Fibroblast of lung (primary cell): ENCODE measurements around the gene ZNF646. TPM values are rescaled to one million over a fixed set of nuclear protein-coding genes. Genes with fewer than 3 reads are reported as not detected.

ENCODE experiments used
- DNase-seq, 2 donors: peaks; one replicate each; pipeline versions ENCODE4 v3.0.0 to v3.0.0-alpha.2; 2010; ENCODE audit warnings: low read depth in 2 of 2
- H2AFZ ChIP-seq: 2 replicates; pipeline ENCODE4 v1.5.1; 2012; ENCODE audit warnings: low read length, control low read depth, inconsistent platforms
- H3K27ac ChIP-seq: 2 replicates; pipeline ENCODE4 v1.5.1; 2011; ENCODE audit warnings: low read length, control low read depth; ENCODE audit not compliant: insufficient read depth
- H3K27me3 ChIP-seq: 2 replicates; pipeline ENCODE4 v1.5.1; 2011; ENCODE audit warnings: mild to moderate bottlenecking, low read length; ENCODE audit not compliant: control insufficient read depth, insufficient read depth
- H3K36me3 ChIP-seq: 2 replicates; pipeline ENCODE4 v1.5.1; 2011; ENCODE audit warnings: low read length; ENCODE audit not compliant: control insufficient read depth, insufficient read depth
- H3K4me1 ChIP-seq: 2 replicates; pipeline ENCODE4 v1.5.1; 2011; ENCODE audit warnings: low read length; ENCODE audit not compliant: control insufficient read depth, insufficient read depth; ENCODE audit errors: extremely low read depth
- H3K4me2 ChIP-seq: 2 replicates; pipeline ENCODE4 v1.5.1; 2011; ENCODE audit warnings: low read length, control low read depth; ENCODE audit not compliant: insufficient read depth; ENCODE audit errors: extremely low read depth
- H3K4me3 ChIP-seq, 4 experiments: fragments of 200-600 bp in 1 of 4; sonication (generic) in 1 of 4; replicated peaks in 1 of 4; 2 replicates each; pipeline ENCODE4 v1.5.1; 2011 to 2016; ENCODE audit warnings: low read length in 4 of 4, low read depth in 3 of 4, mild to moderate bottlenecking in 3 of 4, control low read depth in 2 of 4, inconsistent platforms in 1 of 4, mixed read lengths in 1 of 4; ENCODE audit not compliant: insufficient read depth in 1 of 4; ENCODE audit errors: control extremely low read depth in 1 of 4
- H3K79me2 ChIP-seq: 2 replicates; pipeline ENCODE4 v1.5.1; 2012; ENCODE audit warnings: mild to moderate bottlenecking, low read length, inconsistent platforms; ENCODE audit not compliant: control insufficient read depth, insufficient read depth
- H3K9ac ChIP-seq: 2 replicates; pipeline ENCODE4 v1.5.1; 2011; ENCODE audit warnings: mild to moderate bottlenecking, low read length, control low read depth; ENCODE audit not compliant: insufficient read depth
- H3K9me3 ChIP-seq: 2 replicates; pipeline ENCODE4 v1.5.1; 2012; ENCODE audit warnings: low read depth, low read length; ENCODE audit not compliant: control insufficient read depth, insufficient read depth
- H4K20me1 ChIP-seq: 2 replicates; pipeline ENCODE4 v1.5.1; 2011; ENCODE audit warnings: low read length; ENCODE audit not compliant: control insufficient read depth, insufficient read depth; ENCODE audit errors: extremely low read depth
- EZH2 ChIP-seq: IDR thresholded peaks from 2 replicates; pipeline ENCODE4 v1.5.1; 2012; ENCODE audit warnings: low read length, control low read depth, mild to moderate bottlenecking; ENCODE audit errors: missing control alignments
- polyA plus RNA-seq, 2 donors: library from polyadenylated mRNA; depleted of rRNA in 1 of 2; stranded (reverse) in 1 of 2; unstranded in 1 of 2; fragments of >200 nt; gene quantifications; 2 replicates each; pipeline ENCODE4 v1.2.1, GENCODE V29; 2011 to 2012; ENCODE audit warnings: missing spikeins in 1 of 2
- total RNA-seq: library from RNA; depleted of rRNA; stranded (reverse); fragments of >200 nt; gene quantifications from 2 replicates; pipeline ENCODE4 v1.2.1, GENCODE V29; 2014
- TF ChIP-seq, protein P1 (sequence below), 2 donors: IDR thresholded peaks in 1 of 2; conservative IDR thresholded peaks in 1 of 2; 1 replicate in 1 of 2; 2 replicates in 1 of 2; pipeline ENCODE4 v1.5.1; 2011 to 2012; ENCODE audit warnings: low read length in 2 of 2, control low read depth in 1 of 2, inconsistent platforms in 1 of 2, low read depth in 1 of 2, mild to moderate bottlenecking in 1 of 2

ZNF646 gene
- total and polyA plus RNA-seq, 2 donors (not counting 1 experiment from before 2014, with no cell fraction given) = 2.6 to 13.2 TPM

DNA sequence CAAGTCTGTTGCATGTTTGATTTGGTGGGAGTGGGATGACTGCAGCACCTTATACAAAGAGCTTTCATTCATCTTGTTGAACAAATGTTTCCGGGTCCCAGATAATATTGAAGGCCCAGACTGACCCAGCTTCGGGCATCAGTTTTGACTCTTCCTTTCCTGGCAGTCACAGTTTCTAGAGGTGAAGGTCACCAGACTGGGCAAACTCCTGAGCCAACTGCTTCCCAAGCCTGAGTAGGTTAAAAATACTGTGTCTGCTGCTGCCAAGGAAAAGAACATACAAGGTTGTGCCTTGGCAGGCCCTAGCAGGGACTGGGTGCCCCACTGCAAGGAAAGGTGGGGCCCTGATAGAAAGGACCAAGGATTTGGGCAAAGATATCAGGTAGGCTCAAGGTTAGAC, 38.5 kb downstream of the ZNF646 start:
- H4K20me1 ChIP-seq = no peaks in the 10 kb centered on the region
- H3K4me1 ChIP-seq = no peaks in the 10 kb centered on the region
- H3K4me2 ChIP-seq = no peak overlapping the region
- no peak for DNase-seq
- no peaks in the 10 kb centered on the region for H3K27me3 ChIP-seq
- no peaks in the 10 kb centered on the region for H3K9me3 ChIP-seq
- no peak overlapping the region for H2AFZ ChIP-seq
- H3K79me2 ChIP-seq = peaks cover 9% of the 10 kb centered on the region
- no peak overlapping the region for H3K9ac ChIP-seq
- TF ChIP-seq, protein P1, sequence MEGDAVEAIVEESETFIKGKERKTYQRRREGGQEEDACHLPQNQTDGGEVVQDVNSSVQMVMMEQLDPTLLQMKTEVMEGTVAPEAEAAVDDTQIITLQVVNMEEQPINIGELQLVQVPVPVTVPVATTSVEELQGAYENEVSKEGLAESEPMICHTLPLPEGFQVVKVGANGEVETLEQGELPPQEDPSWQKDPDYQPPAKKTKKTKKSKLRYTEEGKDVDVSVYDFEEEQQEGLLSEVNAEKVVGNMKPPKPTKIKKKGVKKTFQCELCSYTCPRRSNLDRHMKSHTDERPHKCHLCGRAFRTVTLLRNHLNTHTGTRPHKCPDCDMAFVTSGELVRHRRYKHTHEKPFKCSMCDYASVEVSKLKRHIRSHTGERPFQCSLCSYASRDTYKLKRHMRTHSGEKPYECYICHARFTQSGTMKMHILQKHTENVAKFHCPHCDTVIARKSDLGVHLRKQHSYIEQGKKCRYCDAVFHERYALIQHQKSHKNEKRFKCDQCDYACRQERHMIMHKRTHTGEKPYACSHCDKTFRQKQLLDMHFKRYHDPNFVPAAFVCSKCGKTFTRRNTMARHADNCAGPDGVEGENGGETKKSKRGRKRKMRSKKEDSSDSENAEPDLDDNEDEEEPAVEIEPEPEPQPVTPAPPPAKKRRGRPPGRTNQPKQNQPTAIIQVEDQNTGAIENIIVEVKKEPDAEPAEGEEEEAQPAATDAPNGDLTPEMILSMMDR (conservative IDR thresholded peaks at IDR 0.05 in 1 of 2, IDR thresholded peaks at IDR 0.05 in 1 of 2; ENCODE audit: low read depth in 1 of 2, low read length in 2 of 2) = no peak
- TF ChIP-seq EZH2 = no peak
- no peak overlapping the region for H3K27ac ChIP-seq
- H3K4me3 ChIP-seq = no peak overlapping the region
- H3K36me3 ChIP-seq = peaks cover 19% of the 10 kb centered on the region

DNA sequence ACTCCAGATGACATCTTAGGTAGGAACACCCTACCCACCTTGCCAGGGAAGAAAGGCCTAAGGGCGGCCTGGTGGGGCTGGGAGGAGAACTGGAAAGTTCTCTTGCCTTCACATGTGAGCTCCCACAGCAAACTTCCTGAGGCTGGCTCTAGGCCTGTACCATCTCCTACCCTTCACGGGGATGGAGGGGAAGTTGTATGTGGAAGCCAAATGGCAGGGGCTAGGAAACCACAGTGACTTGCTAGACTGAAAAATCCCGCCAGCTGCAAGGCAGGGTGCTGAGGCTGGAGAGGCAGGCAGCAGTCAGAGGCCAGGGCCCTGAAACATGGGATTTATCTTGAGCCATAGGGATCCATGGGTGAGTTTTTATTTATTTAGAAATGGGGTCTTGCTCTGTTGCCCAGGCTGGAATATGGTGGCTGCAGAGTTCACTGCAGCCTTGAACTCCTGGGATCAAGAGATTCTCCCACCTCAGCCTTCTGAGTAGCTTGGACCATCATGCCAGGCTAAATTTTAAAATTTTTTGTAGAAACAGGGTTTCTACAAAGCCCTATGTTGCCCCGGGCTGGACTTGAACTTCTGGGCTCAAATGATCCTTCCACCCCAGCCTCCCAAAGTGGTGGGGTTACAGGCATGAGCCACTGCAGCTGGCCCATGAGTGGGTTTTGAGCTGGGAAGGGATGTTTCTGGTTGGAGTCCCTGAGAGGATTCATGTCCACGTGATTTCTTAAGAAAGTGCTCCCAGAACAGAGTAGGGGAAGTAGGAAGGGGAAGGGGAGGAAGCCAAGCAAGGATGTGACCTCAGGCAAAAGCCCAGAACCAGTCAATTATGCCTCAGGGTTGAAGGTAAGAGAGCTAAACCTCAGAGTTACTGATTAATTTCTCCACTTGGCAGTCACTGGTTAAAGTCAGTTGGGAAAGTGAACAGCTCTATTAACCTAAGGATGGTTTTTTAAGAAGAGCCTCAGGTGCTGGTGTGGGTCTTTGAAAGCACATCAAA, 39.2 kb downstream of the ZNF646 start:
- TF ChIP-seq EZH2 = no peak
- TF ChIP-seq, protein P1 (conservative IDR thresholded peaks at IDR 0.05 in 1 of 2, IDR thresholded peaks at IDR 0.05 in 1 of 2; ENCODE audit: low read depth in 1 of 2, low read length in 2 of 2) = no peak
- H2AFZ ChIP-seq = no peak overlapping the region
- no peaks in the 10 kb centered on the region for H3K4me1 ChIP-seq
- H3K4me3 ChIP-seq = no peak overlapping the region
- H3K27ac ChIP-seq = no peak overlapping the region
- no peaks in the 10 kb centered on the region for H4K20me1 ChIP-seq
- no peak overlapping the region for H3K4me2 ChIP-seq
- H3K9ac ChIP-seq = no peak overlapping the region
- peaks cover 14% of the 10 kb centered on the region for H3K79me2 ChIP-seq
- H3K27me3 ChIP-seq = no peaks in the 10 kb centered on the region
- no peak for DNase-seq
- no peaks in the 10 kb centered on the region for H3K9me3 ChIP-seq
- H3K36me3 ChIP-seq = peaks cover 19% of the 10 kb centered on the region

DNA sequence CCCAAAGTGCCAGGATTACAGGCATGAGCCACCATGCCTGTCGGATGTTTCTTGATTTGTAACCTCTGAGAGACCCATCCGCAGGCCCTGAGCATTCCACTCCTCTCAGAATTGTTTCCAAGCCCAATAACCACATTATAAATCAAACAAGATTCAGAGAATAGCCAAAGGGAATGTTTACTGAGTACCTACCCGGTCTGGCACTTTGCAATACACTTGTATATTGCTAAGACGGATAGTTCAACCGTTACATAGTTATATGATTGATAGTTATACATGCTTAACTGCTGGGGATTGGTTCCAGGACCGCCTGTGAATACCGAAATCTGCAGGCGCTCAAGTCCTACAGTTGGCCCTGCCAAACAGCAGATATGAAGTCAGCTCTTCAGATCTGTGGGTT, 40.2 kb downstream of the ZNF646 start:
- H3K9ac ChIP-seq = no peak overlapping the region
- no peak overlapping the region for H3K4me2 ChIP-seq
- no peak overlapping the region for H3K4me3 ChIP-seq
- H3K4me1 ChIP-seq = peaks cover 5% of the 10 kb centered on the region
- no peak for DNase-seq
- no peak overlapping the region for H2AFZ ChIP-seq
- TF ChIP-seq EZH2 = no peak
- TF ChIP-seq, protein P1 (conservative IDR thresholded peaks at IDR 0.05 in 1 of 2, IDR thresholded peaks at IDR 0.05 in 1 of 2; ENCODE audit: low read depth in 1 of 2, low read length in 2 of 2) = no peak
- H4K20me1 ChIP-seq = no peaks in the 10 kb centered on the region
- H3K27me3 ChIP-seq = no peaks in the 10 kb centered on the region
- H3K27ac ChIP-seq = no peak overlapping the region
- H3K79me2 ChIP-seq = peaks cover 16% of the 10 kb centered on the region
- no peaks in the 10 kb centered on the region for H3K9me3 ChIP-seq
- peaks cover 19% of the 10 kb centered on the region for H3K36me3 ChIP-seq
